ENCODE data around the gene CHI3L1.

DNA sequence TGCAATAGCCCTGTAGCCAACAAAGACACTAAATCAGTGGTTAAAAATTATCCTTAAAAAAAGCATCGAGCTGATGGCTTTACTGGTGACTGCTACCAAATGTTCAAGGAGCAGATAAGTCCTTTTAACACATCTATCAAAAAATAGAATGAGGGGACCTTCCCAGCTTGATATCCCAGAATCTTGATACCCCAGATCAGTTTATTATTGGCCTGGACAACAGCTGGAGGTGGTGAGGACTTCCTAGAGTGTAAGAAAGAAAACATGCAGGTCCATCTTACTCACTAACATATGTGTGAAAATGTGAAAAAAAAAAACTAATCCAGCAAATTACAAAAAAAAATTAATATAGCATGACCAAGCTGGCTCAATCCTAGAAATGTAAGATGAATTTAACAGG, 21.7 kb upstream of the CHI3L1 start:
- TF ChIP-seq NRF1 (IDR thresholded peaks at IDR 0.05; ENCODE audit: low read depth, low read length) (no peak), RCOR1 (IDR thresholded peaks at IDR 0.05; ENCODE audit: low read length) (no peak), GABPA (IDR thresholded peaks at IDR 0.05; ENCODE audit: low read depth) (no peak), RFX5 (IDR thresholded peaks at IDR 0.05; ENCODE audit: low read length) (no peak), RAD21 (IDR thresholded peaks at IDR 0.05; ENCODE audit: low read length) (no peak), SIN3A (IDR thresholded peaks at IDR 0.05; ENCODE audit: borderline replicate concordance, low read depth, low read length) (no peak), POLR2AphosphoS5 (IDR thresholded peaks at IDR 0.05; ENCODE audit: low read depth, low read length) (no peak)
- TF ChIP-seq, protein P1, sequence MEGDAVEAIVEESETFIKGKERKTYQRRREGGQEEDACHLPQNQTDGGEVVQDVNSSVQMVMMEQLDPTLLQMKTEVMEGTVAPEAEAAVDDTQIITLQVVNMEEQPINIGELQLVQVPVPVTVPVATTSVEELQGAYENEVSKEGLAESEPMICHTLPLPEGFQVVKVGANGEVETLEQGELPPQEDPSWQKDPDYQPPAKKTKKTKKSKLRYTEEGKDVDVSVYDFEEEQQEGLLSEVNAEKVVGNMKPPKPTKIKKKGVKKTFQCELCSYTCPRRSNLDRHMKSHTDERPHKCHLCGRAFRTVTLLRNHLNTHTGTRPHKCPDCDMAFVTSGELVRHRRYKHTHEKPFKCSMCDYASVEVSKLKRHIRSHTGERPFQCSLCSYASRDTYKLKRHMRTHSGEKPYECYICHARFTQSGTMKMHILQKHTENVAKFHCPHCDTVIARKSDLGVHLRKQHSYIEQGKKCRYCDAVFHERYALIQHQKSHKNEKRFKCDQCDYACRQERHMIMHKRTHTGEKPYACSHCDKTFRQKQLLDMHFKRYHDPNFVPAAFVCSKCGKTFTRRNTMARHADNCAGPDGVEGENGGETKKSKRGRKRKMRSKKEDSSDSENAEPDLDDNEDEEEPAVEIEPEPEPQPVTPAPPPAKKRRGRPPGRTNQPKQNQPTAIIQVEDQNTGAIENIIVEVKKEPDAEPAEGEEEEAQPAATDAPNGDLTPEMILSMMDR (IDR thresholded peaks at IDR 0.05) = no peak
- TF ChIP-seq, protein P2, sequence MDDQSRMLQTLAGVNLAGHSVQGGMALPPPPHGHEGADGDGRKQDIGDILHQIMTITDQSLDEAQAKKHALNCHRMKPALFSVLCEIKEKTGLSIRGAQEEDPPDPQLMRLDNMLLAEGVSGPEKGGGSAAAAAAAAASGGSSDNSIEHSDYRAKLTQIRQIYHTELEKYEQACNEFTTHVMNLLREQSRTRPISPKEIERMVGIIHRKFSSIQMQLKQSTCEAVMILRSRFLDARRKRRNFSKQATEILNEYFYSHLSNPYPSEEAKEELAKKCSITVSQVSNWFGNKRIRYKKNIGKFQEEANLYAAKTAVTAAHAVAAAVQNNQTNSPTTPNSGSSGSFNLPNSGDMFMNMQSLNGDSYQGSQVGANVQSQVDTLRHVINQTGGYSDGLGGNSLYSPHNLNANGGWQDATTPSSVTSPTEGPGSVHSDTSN (IDR thresholded peaks at IDR 0.05) = no peak
- TF ChIP-seq, protein P3, sequence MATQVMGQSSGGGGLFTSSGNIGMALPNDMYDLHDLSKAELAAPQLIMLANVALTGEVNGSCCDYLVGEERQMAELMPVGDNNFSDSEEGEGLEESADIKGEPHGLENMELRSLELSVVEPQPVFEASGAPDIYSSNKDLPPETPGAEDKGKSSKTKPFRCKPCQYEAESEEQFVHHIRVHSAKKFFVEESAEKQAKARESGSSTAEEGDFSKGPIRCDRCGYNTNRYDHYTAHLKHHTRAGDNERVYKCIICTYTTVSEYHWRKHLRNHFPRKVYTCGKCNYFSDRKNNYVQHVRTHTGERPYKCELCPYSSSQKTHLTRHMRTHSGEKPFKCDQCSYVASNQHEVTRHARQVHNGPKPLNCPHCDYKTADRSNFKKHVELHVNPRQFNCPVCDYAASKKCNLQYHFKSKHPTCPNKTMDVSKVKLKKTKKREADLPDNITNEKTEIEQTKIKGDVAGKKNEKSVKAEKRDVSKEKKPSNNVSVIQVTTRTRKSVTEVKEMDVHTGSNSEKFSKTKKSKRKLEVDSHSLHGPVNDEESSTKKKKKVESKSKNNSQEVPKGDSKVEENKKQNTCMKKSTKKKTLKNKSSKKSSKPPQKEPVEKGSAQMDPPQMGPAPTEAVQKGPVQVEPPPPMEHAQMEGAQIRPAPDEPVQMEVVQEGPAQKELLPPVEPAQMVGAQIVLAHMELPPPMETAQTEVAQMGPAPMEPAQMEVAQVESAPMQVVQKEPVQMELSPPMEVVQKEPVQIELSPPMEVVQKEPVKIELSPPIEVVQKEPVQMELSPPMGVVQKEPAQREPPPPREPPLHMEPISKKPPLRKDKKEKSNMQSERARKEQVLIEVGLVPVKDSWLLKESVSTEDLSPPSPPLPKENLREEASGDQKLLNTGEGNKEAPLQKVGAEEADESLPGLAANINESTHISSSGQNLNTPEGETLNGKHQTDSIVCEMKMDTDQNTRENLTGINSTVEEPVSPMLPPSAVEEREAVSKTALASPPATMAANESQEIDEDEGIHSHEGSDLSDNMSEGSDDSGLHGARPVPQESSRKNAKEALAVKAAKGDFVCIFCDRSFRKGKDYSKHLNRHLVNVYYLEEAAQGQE (IDR thresholded peaks at IDR 0.05; ENCODE audit: low read depth, low read length) = no peak
- TF ChIP-seq, protein P4, sequence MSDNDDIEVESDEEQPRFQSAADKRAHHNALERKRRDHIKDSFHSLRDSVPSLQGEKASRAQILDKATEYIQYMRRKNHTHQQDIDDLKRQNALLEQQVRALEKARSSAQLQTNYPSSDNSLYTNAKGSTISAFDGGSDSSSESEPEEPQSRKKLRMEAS (IDR thresholded peaks at IDR 0.05; ENCODE audit: low read depth) = no peak

Data from SK-N-SH (cell line).